Neural progenitor cell (in vitro differentiated cells): ENCODE results near the gene ARPC5L.

Experiments used
- EZH2 ChIP-seq: fragments of 200-600 bp; sonication (generic); IDR thresholded peaks from 2 replicates; pipeline ENCODE4 v1.6.1; 2017; ENCODE audit warnings: antibody characterized with exemption, mild to moderate bottlenecking, moderate library complexity
- TF ChIP-seq, protein P1 (sequence below): fragments of 200-600 bp; sonication (generic); IDR thresholded peaks from 2 replicates; pipeline ENCODE4 v1.5.1; 2017; ENCODE audit warnings: antibody characterized with exemption, mild to moderate bottlenecking

DNA sequence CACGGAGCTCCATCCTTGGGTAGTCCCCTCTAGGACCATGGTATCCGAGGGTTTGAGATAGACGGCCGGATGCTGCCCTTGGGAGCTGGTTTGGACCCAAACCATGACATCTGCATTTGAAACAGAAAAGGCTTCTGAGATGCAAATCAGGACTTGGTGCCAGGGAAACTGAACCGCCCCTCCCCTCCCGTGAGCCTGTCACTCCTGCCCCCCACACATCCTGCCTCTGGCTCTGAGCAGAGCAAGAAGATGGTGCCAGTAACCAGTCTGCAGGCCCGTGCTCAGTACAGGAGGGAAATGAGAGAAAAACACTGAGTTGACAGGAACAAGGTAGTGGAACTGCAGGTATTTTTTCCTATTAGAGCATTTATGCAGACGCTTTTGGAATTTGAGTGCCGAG is 18.6 kb downstream of the ARPC5L start:
- TF ChIP-seq, protein P1, sequence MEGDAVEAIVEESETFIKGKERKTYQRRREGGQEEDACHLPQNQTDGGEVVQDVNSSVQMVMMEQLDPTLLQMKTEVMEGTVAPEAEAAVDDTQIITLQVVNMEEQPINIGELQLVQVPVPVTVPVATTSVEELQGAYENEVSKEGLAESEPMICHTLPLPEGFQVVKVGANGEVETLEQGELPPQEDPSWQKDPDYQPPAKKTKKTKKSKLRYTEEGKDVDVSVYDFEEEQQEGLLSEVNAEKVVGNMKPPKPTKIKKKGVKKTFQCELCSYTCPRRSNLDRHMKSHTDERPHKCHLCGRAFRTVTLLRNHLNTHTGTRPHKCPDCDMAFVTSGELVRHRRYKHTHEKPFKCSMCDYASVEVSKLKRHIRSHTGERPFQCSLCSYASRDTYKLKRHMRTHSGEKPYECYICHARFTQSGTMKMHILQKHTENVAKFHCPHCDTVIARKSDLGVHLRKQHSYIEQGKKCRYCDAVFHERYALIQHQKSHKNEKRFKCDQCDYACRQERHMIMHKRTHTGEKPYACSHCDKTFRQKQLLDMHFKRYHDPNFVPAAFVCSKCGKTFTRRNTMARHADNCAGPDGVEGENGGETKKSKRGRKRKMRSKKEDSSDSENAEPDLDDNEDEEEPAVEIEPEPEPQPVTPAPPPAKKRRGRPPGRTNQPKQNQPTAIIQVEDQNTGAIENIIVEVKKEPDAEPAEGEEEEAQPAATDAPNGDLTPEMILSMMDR: no peak
- TF ChIP-seq EZH2: no peak
